H9 (cell line): ENCODE data around the gene C1orf56. TPM values are rescaled to one million over a fixed set of nuclear protein-coding genes. Genes with fewer than 3 reads are reported as not detected.

Source experiments
- DNase-seq: peaks from one replicate; pipeline ENCODE4 v3.0.0-alpha.2; 2017
- H2AFZ ChIP-seq: one replicate; pipeline ENCODE4 v1.6.1; 2013; ENCODE audit warnings: mild to moderate bottlenecking, low read length, control low read depth, moderate library complexity
- H2AK5ac ChIP-seq: 2 replicates; pipeline ENCODE4 v1.6.1; 2013; ENCODE audit warnings: low read length, control low read depth, mixed read lengths; ENCODE audit not compliant: insufficient read length
- H2BK120ac ChIP-seq: one replicate; pipeline ENCODE4 v1.6.1; 2013; ENCODE audit warnings: low read depth, mild to moderate bottlenecking, low read length, control low read depth, inconsistent platforms; ENCODE audit not compliant: poor library complexity, severe bottlenecking
- H2BK12ac ChIP-seq: 2 replicates; pipeline ENCODE4 v1.6.1; 2013; ENCODE audit warnings: low read length, control low read depth, mixed read lengths, low read depth; ENCODE audit not compliant: insufficient read length
- H2BK15ac ChIP-seq: 2 replicates; pipeline ENCODE4 v1.6.1; 2013; ENCODE audit warnings: low read depth, low read length, control low read depth
- H2BK20ac ChIP-seq: one replicate; pipeline ENCODE4 v1.6.1; 2013; ENCODE audit warnings: low read depth, mild to moderate bottlenecking, low read length, control low read depth, inconsistent platforms; ENCODE audit not compliant: poor library complexity, severe bottlenecking
- H2BK5ac ChIP-seq: 2 replicates; pipeline ENCODE4 v1.6.1; 2013; ENCODE audit warnings: low read length, control low read depth, mixed read lengths; ENCODE audit not compliant: insufficient read length
- H3K14ac ChIP-seq: 2 replicates; pipeline ENCODE4 v1.6.1; 2013; ENCODE audit warnings: low read length, control low read depth; ENCODE audit not compliant: insufficient read depth
- H3K18ac ChIP-seq: 2 replicates; pipeline ENCODE4 v1.6.1; 2013; ENCODE audit warnings: low read depth, mild to moderate bottlenecking, mixed read lengths, low read length, control low read depth; ENCODE audit not compliant: insufficient read length
- H3K23ac ChIP-seq: 2 replicates; pipeline ENCODE4 v1.6.1; 2013; ENCODE audit warnings: low read length, control low read depth, mixed read lengths, low read depth; ENCODE audit not compliant: insufficient read length
- H3K23me2 ChIP-seq: 2 replicates; pipeline ENCODE4 v1.6.1; 2013; ENCODE audit warnings: low read depth, mild to moderate bottlenecking, mixed read lengths, low read length, control low read depth; ENCODE audit not compliant: insufficient read length, poor library complexity, severe bottlenecking
- H3K27ac ChIP-seq: 2 replicates; pipeline ENCODE4 v1.5.1; 2013; ENCODE audit warnings: low read length, control low read depth, mixed read lengths, low read depth; ENCODE audit not compliant: insufficient read length
- H3K27me3 ChIP-seq: 2 replicates; pipeline ENCODE4 v1.6.1; 2013; ENCODE audit warnings: low read length, control low read depth, inconsistent platforms; ENCODE audit not compliant: insufficient read depth
- H3K4ac ChIP-seq: 2 replicates; pipeline ENCODE4 v1.6.1; 2013; ENCODE audit warnings: low read depth, mild to moderate bottlenecking, control low read depth, inconsistent platforms, low read length, moderate library complexity
- H3K4me1 ChIP-seq: 2 replicates; pipeline ENCODE4 v1.6.1; 2013; ENCODE audit warnings: low read length, control low read depth, inconsistent platforms; ENCODE audit not compliant: insufficient read depth
- H3K4me2 ChIP-seq: 2 replicates; pipeline ENCODE4 v1.6.1; 2013; ENCODE audit warnings: low read length, control low read depth, mixed read lengths; ENCODE audit not compliant: insufficient read length, insufficient read depth
- H3K56ac ChIP-seq: 2 replicates; pipeline ENCODE4 v1.6.1; 2013; ENCODE audit warnings: low read depth, mild to moderate bottlenecking, mixed read lengths, low read length, control low read depth; ENCODE audit not compliant: insufficient read length
- H3K79me1 ChIP-seq: 2 replicates; pipeline ENCODE4 v1.6.1; 2013; ENCODE audit warnings: low read depth, mild to moderate bottlenecking, moderate library complexity, low read length, control low read depth, inconsistent platforms; ENCODE audit not compliant: insufficient read depth, poor library complexity, severe bottlenecking
- H3K79me2 ChIP-seq: 2 replicates; pipeline ENCODE4 v1.6.1; 2013; ENCODE audit warnings: low read length, control low read depth, inconsistent platforms; ENCODE audit not compliant: insufficient read depth
- H3K9ac ChIP-seq: 2 replicates; pipeline ENCODE4 v1.6.1; 2013; ENCODE audit warnings: low read length, control low read depth, mixed read lengths; ENCODE audit not compliant: insufficient read length; ENCODE audit errors: extremely low read depth
- H3K9me3 ChIP-seq: one replicate; pipeline ENCODE4 v1.6.1; 2013; ENCODE audit warnings: low read depth, low read length, inconsistent platforms; ENCODE audit not compliant: control insufficient read depth
- H3T11ph ChIP-seq: one replicate; pipeline ENCODE4 v1.6.1; 2013; ENCODE audit warnings: mild to moderate bottlenecking, low read length, control low read depth, inconsistent platforms
- H4K20me1 ChIP-seq: one replicate; pipeline ENCODE4 v1.6.1; 2013; ENCODE audit not compliant: control insufficient read depth, insufficient read length, insufficient read depth
- H4K5ac ChIP-seq: 2 replicates; pipeline ENCODE4 v1.6.1; 2013; ENCODE audit warnings: low read depth, mild to moderate bottlenecking, mixed read lengths, low read length, control low read depth; ENCODE audit not compliant: insufficient read length
- H4K8ac ChIP-seq: replicated peaks from 2 replicates; pipeline ENCODE4 v1.6.1; 2013; ENCODE audit warnings: low read length, control low read depth, mixed read lengths, low read depth; ENCODE audit not compliant: insufficient read length
- H4K91ac ChIP-seq: 2 replicates; pipeline ENCODE4 v1.6.1; 2013; ENCODE audit warnings: low read depth, mild to moderate bottlenecking, moderate library complexity, mixed read lengths, low read length, control low read depth; ENCODE audit not compliant: insufficient read length
- H3K27ac Mint-ChIP-seq, 3 experiments: 2 replicates in 2 of 3; 3 replicates in 1 of 3; pipeline ENCODE4 v1.8.0; 2020 to 2021; ENCODE audit warnings: mixed read lengths in 3 of 3, mild to moderate bottlenecking in 1 of 3, moderate library complexity in 1 of 3
- H3K27me3 Mint-ChIP-seq: 2 replicates; pipeline ENCODE4 v1.8.0; 2021; ENCODE audit warnings: low read depth, mild to moderate bottlenecking, moderate library complexity, mixed read lengths
- H3K36me3 Mint-ChIP-seq, 3 experiments: 2 replicates in 2 of 3; 3 replicates in 1 of 3; pipeline ENCODE4 v1.8.0; 2020 to 2021; ENCODE audit warnings: low read depth in 3 of 3, mixed read lengths in 3 of 3; ENCODE audit not compliant: insufficient read depth in 1 of 3
- H3K4me1 Mint-ChIP-seq, 2 experiments: 2 replicates each; pipeline ENCODE4 v1.8.0; 2020; ENCODE audit warnings: mixed read lengths in 2 of 2
- H3K4me3 Mint-ChIP-seq, 2 experiments: 2 replicates in 1 of 2; 3 replicates in 1 of 2; pipeline ENCODE4 v1.8.0; 2020 to 2021; ENCODE audit warnings: mild to moderate bottlenecking in 2 of 2, mixed read lengths in 2 of 2, moderate library complexity in 1 of 2
- H3K9me3 Mint-ChIP-seq, 2 experiments: 2 replicates in 1 of 2; 3 replicates in 1 of 2; pipeline ENCODE4 v1.8.0; 2020; ENCODE audit warnings: mild to moderate bottlenecking in 2 of 2, mixed read lengths in 2 of 2, moderate library complexity in 1 of 2
- WGBS: extraction: QIAGEN DNeasy Blood & Tissue Kit; methylation state at CpG from one replicate; pipeline ENCODE4 v1.1.7; 2013; ENCODE audit warnings: missing lambda C conversion rate, low lambda C conversion rate, mixed read lengths; ENCODE audit not compliant: insufficient read length; ENCODE audit errors: extremely low coverage; 5-methylcytosine and 5-hydroxymethylcytosine counted together
- total RNA-seq: library from RNA; stranded (reverse); gene quantifications from 2 replicates; pipeline ENCODE4 v1.2.1, GENCODE V29; 2021
- TF ChIP-seq, protein P1 (sequence below): fragments of 200-600 bp; sonication (generic); conservative IDR thresholded peaks from 3 replicates; pipeline ENCODE4 v1.8.0; 2021; ENCODE audit warnings: antibody characterized with exemption, mild to moderate bottlenecking

Gene C1orf56
- total RNA-seq, 1 experiment from 2014 or later = 4.8 TPM

DNA sequence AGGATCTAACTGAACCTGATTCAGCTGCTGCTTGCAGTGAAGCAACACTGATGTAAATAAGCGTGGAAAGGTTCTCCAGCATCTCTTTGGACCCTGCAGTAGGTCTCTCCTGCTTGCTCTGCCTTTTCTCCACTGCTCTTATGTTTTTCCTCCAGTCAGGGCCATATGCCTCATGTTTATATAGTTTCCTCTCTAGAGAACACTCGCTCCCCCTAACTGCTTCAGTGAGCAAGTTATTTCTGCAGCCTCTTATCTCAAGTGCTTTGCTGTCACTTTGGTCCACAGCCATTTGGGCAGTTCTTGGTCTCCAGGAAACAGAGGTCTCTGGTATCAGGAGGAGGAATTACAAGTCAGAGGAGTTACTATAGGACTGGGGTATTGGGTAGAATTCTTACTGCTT lies 34.0 kb upstream of the C1orf56 start:
- DNase-seq = no peak
- Histone ChIP-seq H4K5ac (no peak overlapping the region), H3K27ac (no peak overlapping the region), H3K9me3 (no peaks in the 10 kb centered on the region), H2AK5ac (no peak overlapping the region), H4K20me1 (no peaks in the 10 kb centered on the region), H3K4me2 (no peak overlapping the region), H2BK12ac (no peak overlapping the region), H2AFZ (no peak overlapping the region), H3K14ac (no peak overlapping the region), H3T11ph (no peak overlapping the region), H2BK20ac (no peak overlapping the region), H2BK15ac (no peak overlapping the region), H3K56ac (no peak overlapping the region), H3K4me1 (no peaks in the 10 kb centered on the region; the same call in 1 of the 2 replicates), H3K18ac (no peak overlapping the region), H3K4ac (no peak overlapping the region), H3K27me3 (no peaks in the 10 kb centered on the region), H3K23ac (no peak overlapping the region), H4K8ac (no peak overlapping the region), H2BK5ac (no peak overlapping the region), H4K91ac (no peak overlapping the region), H3K9ac (no peak overlapping the region), H3K23me2 (peaks cover 7% of the 10 kb centered on the region), H3K79me1 (no peaks in the 10 kb centered on the region), H3K79me2 (no peaks in the 10 kb centered on the region; the same call in 1 of the 2 replicates), H2BK120ac (no peak overlapping the region)
- Mint-ChIP-seq H3K27ac (no peak overlapping the region), H3K36me3 (peaks cover 3 to 8% (median 5%) of the 10 kb centered on the region in 3 experiments; a peak in 6 of 7 replicates), H3K4me3 (no peak overlapping the region), H3K4me1 (peaks cover 7 to 8% of the 10 kb centered on the region in 2 experiments), H3K27me3 (no peaks in the 10 kb centered on the region), H3K9me3 (no peaks in the 10 kb centered on the region; a peak in 1 of 5 replicates)
- TF ChIP-seq, protein P1, sequence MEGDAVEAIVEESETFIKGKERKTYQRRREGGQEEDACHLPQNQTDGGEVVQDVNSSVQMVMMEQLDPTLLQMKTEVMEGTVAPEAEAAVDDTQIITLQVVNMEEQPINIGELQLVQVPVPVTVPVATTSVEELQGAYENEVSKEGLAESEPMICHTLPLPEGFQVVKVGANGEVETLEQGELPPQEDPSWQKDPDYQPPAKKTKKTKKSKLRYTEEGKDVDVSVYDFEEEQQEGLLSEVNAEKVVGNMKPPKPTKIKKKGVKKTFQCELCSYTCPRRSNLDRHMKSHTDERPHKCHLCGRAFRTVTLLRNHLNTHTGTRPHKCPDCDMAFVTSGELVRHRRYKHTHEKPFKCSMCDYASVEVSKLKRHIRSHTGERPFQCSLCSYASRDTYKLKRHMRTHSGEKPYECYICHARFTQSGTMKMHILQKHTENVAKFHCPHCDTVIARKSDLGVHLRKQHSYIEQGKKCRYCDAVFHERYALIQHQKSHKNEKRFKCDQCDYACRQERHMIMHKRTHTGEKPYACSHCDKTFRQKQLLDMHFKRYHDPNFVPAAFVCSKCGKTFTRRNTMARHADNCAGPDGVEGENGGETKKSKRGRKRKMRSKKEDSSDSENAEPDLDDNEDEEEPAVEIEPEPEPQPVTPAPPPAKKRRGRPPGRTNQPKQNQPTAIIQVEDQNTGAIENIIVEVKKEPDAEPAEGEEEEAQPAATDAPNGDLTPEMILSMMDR = no peak
- WGBS = no CpG with 5 or more reads among the region's 2 CpGs
